Amniotic stem cell (primary cell): ENCODE results near the gene DOP1B.
"Not testable (repeated sequence)": the region's sequence is repeated elsewhere in the genome, so short reads cannot be mapped to it uniquely, and the experiment has no call there.

Experiments used
- DNase-seq: peaks from one replicate; lab custom pipeline; 2025; lab: John Stamatoyannopoulos, UW

The DOP1B gene

DNA sequence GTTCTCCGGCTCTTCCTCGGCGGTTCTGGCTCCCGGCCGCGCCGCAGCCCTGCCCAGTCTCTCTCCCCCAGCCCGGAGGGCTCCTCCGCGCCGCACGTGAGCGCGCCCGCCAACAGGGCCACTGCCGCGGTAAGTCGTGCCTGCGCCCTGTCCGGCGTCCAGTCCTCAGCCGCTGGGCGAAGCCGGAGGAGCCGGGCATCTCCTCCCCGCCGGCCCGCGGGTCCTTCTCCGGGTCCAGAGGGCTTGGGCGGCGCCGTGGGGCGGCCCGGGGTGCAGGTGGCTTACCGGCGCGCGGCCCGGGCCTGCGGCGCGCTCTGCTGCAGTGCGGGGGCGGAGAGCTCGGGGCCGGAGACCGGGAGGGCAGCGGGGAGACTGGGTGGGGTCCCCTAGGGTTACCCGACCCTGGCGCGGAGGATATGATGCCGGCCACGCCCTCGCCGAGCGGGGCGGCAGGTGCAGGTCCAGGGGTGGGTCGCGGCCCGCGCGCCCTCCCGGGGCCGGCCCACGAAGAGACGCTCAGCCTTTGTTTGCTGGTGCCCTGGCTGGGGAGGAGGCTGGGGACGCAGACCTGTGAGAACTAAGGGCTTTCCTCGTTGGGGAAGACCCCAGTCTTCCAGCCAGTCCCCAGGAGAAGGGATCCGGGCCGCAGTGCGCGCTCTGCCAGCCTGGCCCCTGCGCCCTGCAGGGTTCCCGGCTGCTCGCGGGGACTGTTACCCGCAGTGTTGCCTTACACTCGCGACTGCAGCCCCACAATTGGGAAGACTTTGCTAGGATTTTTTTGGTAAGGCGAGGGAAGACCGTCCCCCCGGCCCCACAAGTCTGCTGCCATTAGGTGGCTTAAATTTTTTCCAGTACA is at the start of gene DOP1B:
TSS of gene DOP1B (plus strand) at position 10 of the 856 bp plus-strand sequence. CDS start 7,910 bp downstream, outside the sequence.
- no peak for DNase-seq

GRCh38 chr21:36109868-36110267 is 46.8 kb upstream of the DOP1B start:
- DNase-seq, result no peak

DNA sequence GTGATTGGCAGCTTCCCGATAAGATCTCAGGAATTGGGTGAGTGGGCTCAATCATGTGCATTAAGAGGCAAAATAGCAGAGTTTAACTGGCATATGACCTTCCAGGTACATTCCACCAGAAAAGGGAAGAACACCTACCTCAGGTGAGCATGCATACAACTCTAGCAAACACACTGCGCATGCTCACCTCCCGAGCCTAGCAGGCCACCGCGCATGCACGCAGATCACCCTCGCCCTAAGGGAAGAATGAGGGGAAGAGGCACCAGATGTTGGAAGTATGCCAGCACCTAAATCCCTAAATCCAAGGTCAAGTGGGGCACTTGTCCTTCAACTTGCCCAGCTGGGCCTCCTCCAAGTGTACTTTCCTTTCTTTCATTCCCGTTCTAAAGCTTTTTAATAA is 45.4 kb upstream of the DOP1B start:
- DNase-seq, result no peak

DNA sequence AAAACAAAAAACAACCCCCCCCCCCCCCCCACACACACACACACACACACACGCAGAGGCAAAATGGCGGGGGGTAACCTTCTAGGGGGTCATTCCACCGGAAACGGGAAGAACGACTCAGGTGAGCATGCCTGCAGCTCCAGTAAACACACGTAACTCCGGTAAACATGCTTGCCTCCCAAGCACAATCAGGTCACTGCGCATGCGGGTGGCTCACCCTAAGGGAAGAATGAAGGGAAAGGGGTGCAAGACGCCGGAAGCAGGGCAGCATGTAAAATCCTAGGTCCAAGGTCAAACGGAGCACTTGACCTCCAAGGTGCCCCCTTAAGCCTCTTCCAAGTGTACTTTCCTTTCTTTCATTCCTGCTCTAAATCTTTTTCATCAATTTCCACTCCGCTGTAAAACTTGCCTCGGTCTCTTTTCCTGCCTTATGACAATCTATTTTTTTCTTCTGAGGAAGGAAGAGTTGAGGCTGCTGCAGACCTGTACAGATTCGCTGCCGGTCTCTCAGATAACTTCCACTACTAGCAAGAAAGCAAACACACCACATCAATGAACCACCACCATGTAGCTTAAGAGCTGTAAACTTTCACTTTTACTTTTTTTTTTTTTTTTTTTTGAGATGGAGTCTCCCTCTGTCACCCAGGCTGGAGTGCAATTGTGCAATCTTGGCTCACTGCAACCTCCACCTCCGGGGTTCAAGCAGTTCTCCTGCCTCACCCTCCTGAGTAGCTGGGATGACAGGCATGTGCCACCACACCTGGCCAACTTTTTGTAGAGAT is 42.8 kb upstream of the DOP1B start:
- DNase-seq, result no peak

- DNase-seq, result no peak
These were observed 41.4 kb upstream of the DOP1B start for GRCh38 chr21:36115138-36115730.

- no peak for DNase-seq
These were observed 39.3 kb upstream of the DOP1B start for GRCh38 chr21:36117286-36117741.

DNA sequence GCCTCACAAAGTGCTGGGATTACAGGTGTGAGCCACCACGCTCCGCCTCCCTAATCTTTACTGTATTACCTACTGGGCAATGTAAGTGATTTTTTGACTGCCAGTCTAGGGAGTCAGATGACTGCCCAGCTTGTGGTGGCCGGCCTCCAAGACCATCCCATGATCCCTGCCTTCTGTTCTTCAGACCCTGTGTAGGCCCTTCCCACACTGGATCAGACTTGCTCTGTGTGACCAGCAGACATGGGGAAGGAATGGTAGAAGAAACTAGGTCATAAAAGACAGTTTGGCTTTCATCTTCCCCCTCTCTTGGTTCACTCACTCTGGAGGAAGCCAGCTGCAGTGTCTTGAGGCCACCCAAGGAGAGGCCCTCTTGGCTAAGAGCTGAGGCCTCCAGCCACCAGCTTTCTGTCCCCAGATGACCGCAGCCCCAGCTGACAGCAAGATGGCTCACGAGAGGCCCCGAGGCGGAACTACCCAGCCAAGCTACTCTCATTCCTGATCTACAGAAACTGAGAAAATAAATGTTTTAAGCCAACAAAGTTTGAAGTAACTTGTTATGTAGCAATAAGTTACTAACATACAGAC is 36.2 kb upstream of the DOP1B start:
- no peak for DNase-seq

DNA sequence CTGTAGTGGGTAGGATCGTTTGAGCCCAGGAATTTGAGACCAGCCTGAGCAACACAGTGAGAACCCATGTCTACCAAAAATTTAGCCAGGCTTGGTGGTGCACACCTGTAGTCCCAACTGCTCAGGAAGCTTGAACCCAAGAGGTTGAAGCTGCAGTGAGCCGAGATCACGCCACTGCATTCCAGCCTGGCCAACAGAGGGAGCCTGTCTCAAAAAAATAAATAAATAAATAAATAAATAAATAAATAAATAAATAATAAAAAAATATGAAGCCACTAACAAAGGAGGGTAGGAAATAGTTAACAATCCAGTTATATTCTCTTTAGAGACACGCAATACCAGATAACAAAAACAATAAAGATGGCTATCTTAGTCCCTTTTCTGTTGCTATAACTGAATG is 33.6 kb upstream of the DOP1B start:
- no peak for DNase-seq

DNA sequence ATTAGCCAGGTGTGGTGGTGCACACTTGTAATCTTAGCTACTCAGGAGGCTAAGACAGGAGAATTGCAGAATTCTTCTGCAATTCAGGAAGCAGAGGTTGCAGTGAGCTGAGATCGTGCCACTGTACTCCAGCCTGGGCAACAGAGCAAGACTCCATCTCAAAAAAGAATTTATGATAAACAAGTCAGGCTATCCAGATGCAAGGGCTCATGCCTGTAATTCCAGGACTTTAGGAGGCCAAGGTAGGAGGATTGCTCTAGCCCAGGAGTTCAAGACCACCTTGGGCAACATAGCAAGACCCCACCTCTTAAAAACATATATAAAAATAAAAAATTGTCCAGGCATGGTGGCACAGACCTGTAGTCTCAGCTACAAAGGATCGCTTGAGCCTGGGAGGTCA is 32.2 kb upstream of the DOP1B start:
- DNase-seq, result no peak

- peak; percentile 23 for DNase-seq
These were observed 31.0 kb upstream of the DOP1B start for GRCh38 chr21:36125512-36126207.

DNA sequence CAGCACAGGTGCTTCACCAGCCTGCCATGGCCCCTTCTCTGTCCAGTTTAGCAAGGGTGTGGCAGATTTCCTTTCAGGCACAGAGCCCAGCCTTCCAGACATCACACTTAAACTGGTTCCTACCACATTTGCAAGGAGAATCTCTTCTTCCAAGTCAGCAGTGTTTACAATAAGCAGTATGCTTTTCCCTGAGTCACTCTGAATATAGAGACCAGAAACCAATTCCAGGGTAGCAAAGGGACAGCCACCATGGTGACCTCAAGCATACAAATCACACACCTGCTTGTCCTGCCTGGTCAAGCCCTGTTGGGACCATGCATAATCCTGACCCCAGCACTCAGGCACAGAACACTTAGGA is 30.4 kb upstream of the DOP1B start:
- no peak for DNase-seq

DNA sequence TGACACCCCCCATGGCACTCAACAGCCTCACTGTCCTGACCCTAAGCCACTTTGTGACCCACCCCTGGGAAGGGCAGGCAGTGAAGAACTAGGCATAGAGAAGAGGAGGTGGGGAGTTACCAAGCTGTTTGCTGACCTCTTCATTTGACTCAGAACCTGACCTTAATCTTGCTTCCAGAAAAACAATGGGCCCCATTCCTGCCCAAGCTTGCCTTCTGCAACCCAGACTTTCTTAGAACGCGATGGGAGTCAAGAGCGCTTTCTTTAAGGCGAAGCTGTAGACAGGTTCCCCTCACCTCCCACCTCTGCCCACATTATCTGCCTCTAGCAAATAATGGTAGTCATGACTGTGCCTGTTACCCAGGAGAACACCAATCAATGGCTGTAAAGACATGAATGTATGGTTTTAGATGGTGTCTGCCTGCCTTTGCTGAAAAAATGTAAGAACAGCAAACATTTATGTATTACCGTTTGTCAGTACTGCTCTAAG is 30.0 kb upstream of the DOP1B start:
- no peak for DNase-seq

DNA sequence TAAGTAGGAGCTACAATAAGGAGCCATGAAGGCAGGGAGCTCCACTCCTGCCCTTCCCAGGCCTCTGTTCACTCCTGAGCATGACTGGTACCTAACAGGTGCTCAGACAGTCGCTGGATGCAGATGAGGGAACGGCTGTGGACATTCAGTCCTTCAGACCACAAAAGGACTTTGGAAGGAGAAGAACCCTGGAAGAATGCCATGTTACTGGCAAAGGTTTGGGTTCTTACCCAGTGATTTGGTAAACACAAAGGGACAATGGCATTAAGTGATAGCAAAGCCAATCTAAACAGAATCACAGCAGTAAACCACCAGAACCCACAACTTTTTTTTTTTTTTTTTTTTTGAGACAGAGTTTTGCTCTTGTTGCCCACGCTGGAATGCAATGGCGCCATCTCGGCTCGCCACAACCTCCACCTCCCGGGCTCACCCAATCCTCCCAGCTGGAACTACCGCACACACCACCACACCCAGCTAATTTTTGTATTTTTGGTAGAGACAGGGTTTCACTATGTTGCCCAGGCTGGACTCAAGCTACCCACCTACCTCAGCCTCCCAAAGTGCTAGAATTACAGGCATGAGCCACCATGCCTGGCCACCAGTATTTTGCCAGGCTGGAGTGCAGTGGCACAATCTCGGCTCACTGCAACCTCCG is 29.2 kb upstream of the DOP1B start:
- DNase-seq, result no peak

- no peak for DNase-seq
These were observed 28.6 kb upstream of the DOP1B start for GRCh38 chr21:36127977-36128376.

- no peak for DNase-seq
These were observed 27.4 kb upstream of the DOP1B start for GRCh38 chr21:36129219-36129618.

- not testable (repeated sequence) for DNase-seq
These were observed 26.2 kb upstream of the DOP1B start for GRCh38 chr21:36130414-36130762.

DNA sequence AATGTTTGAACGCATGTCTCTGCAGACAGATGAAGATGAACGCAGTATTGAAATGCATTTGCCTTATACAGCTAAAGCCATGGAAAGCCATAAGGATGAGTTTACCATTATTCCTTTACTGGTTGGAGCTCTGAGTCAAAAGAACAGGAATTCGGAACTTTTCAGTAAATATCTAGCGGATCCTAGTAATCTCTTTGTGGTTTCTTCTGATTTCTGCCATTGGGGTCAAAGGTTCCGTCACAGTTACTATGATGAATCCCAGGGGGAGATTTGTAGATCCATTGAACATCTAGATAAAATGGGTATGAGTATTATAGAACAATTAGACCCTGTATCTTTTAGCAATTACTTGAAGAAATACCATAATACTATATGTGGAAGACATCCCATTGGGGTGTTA is 25.8 kb upstream of the DOP1B start:
- DNase-seq, result not testable (repeated sequence)

- DNase-seq, result no peak
These were observed 23.9 kb upstream of the DOP1B start for GRCh38 chr21:36132696-36133095.

GRCh38 chr21:36134803-36135390 is 21.7 kb upstream of the DOP1B start, which contains the start of gene CBR3:
Gene CBR3 (plus strand): TSS chr21:36135079. CDS start chr21:36135193, 114 bp downstream.
- DNase-seq, result no peak

DNA sequence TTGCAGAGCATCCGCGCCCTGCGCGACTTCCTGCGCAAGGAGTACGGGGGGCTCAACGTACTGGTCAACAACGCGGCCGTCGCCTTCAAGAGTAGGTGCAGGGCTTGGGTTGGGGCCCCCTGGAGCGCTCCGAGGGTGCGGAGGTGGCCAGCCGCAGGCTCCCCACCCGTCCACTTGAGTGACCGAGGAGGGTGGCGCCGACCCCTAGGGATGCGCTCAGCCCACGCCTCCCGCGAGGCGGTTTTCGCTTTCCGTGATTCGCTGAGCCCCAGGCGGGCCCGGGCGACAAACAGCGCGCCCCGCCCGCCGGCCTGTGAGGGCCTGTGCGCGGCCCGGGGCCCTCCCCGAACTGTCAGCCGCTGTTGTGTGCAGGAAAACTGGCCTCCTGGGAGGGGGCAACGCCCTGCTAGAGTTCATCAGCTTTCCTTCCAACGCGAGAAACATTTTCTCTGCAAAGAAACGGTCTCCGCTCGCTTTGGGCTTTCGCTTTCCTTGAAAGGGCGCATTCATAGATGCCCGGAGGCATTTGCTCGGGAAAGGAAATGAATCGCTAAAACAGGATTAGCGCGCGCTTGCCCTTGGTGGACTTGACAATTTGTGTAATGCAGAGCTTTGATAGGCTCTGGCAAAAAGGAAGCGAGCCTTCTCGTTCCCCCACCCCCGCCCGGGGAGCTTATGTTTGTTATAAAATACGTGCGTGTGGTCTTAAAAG is 21.1 kb upstream of the DOP1B start:
- peak; percentile 46 for DNase-seq
